Anterior cingulate cortex (tissue), 58 donors: ENCODE measurements around the gene ELP4.
"Not testable (repeated sequence)": the region's sequence is repeated elsewhere in the genome, so short reads cannot be mapped to it uniquely, and the experiment has no call there.

Experiments used
- DNase-seq, 58 donors: peaks; one replicate each; lab custom pipeline; 2025; lab: John Stamatoyannopoulos, UW

The ELP4 gene, protein sequence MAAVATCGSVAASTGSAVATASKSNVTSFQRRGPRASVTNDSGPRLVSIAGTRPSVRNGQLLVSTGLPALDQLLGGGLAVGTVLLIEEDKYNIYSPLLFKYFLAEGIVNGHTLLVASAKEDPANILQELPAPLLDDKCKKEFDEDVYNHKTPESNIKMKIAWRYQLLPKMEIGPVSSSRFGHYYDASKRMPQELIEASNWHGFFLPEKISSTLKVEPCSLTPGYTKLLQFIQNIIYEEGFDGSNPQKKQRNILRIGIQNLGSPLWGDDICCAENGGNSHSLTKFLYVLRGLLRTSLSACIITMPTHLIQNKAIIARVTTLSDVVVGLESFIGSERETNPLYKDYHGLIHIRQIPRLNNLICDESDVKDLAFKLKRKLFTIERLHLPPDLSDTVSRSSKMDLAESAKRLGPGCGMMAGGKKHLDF

DNA sequence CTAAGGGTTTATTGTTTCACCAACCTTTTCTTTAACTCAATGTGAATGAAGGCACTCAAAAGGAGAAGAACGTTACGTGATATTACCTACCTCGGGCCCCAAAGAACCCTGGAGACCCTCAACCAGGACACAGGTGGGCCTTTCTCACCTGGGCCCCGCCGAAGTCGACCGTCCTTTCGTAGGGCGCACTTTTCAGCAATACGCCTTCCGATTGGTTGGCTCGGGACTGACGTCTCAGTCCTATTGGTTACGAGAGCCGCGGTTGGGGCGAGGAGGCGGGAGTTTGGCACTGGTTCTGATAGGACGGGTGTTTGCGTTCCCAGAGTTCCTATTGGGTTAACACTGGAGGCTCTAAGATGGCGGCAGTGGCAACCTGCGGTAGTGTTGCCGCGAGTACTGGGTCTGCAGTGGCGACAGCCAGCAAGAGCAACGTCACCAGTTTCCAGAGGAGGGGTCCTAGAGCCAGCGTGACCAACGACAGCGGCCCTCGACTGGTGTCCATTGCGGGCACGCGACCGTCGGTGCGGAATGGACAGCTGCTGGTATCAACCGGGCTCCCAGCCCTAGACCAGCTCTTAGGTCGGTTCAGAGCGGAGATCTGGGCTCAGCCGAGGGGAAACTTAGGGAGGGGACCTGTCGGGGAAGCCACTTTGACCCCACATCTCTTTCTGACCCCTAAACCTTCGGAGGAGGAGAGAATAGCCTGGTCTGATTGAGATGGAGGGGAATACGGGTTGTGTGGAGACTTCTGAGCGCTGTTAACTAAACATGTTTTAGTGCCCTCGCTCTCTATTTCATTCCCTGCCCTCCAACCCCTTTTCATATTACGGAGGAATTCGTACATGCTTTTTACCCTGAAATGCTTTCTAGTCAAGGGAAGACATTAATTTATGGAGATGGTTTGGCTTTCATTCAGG lies at the start of gene ELP4, which contains the start of gene IMMP1L:
Gene ELP4, plus strand, starts transcription at position 339 of the 917 bp plus-strand sequence. Its CDS starts 18 bp downstream, at position 357.
Gene IMMP1L, minus strand, starts transcription at position 194 of the 917 bp plus-strand sequence. CDS start 46,346 bp downstream, outside the sequence.
- DNase-seq = peak; percentile 68 to 98 (median 94)

DNA sequence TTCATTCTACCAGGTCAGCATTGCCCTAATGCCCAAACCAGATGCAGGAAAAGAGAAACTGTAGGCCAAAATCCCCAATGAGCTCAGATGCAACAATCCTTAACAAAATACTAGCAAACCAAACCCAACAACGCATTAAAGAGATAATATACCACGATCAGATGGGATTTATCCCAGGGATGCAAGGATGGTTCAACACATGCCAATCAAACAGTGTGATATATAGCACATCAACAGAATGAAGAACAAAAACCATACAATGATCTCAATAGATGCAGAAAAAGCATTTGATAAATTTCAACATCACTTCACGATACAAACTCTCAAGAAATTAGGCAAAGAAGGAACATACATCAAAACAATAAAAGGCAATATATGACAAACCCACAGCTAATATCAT lies 45.1 kb upstream of the ELP4 start:
- no peak for DNase-seq

DNA sequence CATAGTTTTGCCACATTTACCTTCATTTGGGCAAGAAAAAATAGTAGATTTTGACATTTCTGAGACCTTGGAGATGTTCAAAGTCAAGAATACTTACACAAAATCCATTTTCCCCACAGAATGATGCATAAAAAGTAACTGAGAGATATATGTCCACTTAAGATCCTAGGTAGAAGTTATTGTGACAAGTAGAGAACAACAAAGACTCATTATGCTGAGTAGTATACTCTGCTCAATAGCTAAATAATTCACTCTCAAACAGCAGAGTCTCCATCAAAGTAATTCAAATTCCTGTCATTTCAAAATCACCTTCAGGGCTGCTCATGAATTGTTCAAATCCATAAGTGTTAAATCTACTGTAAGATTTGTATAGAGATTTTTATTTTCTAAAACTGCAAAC lies 35.5 kb upstream of the ELP4 start:
- no peak for DNase-seq

DNA sequence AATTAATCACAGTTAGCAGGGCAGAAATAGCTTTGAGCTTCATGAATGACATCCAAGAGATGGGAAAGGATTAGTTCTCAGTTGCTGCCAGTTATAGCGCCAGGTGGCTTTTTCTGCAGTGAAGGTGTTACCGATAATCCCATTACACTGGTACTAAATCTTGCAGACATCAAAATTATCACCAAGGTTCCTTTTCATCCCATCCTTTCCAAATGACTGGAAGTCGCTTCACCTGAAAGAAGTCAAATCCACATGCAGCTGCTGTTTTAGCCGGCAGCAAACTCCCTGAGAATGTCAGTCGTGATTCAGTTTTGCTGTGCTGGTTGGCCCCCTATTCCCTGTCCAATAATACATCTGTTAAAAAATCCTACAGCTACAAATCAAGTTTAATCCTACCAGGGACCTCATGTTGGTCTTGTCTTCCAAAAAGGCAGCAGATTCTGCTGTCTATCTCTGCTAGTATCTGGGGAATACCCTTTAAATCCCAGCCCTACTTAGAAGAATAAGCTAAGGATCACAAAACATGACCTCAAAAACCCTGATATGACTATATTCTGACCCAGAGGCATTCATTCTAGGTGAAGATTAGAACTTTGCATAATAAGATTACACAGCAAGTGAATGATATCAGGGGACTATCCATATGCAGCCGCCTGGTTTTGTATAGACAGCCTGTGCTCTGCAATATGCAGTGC lies 31.9 kb upstream of the ELP4 start:
- DNase-seq = no peak

DNA sequence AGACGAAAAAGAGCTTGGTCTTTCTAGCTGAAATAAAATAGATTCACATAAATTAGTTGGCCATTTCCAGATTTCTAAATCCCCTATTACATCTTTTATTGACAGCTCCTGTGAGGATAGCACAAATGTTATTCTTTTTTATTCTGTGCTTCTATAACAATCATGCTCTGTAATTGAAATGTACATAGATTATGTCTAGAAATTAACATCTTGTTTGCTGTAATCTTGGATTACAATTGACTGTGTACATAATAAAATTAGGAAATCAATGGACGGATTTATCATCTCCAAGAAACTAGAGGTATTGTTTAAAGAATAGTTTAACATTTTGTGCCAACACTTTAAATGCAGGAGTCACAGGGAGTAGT lies 31.4 kb upstream of the ELP4 start:
- no peak for DNase-seq

DNA sequence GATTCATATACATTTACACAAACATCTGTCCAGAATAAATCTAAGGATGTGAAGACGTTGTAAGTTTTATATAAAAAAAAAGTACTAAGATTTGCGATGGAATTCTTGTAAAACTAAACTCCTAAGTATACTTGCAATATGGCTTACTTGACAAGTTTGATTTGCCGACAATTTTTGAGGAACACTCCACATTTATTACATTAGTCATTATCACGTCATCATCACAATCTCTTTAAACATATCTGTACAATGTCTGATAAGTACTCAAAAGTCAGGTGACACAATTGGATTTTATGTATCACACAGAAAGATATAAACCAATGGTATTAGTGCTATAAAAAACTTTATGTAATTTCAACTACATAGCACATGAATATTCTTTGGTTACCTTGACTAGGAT lies 30.5 kb upstream of the ELP4 start:
- no peak for DNase-seq

DNA sequence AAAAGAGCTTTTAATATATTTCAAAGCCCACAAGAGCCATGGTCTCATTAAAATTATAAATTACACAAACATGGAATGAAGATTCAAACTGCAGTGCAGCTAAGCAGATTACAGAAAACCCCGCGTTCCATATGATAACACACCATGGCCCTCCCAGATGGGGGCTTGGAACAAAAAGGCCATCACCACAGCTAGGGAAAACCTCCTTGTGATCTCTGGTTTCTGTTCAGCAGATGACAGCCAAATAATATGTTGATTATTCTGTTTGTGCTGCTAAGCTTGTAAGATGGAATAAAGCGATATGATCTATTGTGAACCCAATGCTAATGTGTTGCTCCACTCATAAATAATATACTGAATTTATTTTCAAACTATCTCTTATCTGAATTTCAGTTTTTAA lies 28.6 kb upstream of the ELP4 start:
- DNase-seq = no peak

DNA sequence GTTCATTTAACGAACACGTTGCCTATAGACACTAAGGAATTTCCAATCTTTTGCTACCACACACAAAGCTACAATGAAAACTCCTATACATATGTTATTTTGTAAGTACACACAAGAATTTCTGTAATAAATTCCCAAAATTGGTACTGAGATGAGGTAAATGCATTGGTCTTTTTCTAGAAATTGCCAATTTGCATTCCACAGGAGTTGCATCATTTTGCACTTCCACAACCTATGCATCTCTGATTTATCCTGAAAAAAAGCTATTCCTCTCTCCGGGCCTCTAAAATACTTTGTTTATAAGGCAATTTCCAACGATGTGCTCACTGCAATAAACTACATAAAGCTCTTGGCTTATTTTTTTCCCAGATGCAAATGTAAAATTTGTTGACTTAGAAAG lies 25.1 kb upstream of the ELP4 start:
- DNase-seq = no peak

DNA sequence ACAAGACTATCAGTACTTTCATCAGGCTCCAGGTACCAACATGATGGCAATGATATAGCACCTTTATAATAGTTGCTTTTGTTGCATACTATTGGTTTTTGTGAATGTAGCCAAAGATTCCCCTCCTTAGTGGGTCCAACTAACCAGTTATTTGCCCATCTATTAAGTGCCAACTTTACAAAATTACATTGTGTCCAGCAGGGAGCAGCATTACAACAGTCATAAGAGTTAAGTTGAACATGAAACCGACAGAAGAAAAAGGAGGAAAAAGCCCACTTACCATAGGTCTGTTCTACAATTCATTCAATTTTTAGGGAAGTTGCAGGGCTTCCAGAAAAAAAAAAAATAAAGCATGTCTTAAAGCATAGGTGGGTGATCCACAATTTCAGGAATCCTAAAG lies 21.7 kb upstream of the ELP4 start:
- peak in 1 of 58 donors; percentile 8 for DNase-seq

DNA sequence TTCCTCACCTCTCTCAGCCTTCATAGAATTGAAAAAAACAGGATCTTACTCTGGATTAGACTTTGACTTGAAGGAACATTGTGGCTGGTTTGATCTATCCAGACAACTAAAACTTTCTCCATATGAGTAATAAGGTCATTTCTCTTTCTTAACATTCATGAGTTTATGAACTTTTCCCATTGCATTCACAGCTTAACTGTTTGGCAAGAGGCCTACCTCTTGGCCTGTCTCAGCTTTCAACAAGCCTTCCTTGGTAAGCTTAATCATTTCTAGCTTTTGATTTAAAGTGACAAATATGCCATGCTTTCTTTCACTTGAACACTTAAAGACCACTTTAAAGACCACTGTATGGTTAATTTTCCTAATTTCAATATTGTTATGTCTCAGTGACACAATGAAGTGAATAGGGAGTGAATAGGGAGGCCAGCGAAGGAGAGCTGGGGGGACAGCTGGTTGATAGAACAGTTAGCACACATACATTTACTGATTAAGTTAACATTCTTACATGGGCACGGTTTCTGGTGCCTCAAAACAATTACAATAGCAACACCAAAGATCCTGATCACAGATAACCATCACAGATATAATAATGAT lies 17.1 kb upstream of the ELP4 start:
- no peak for DNase-seq

DNA sequence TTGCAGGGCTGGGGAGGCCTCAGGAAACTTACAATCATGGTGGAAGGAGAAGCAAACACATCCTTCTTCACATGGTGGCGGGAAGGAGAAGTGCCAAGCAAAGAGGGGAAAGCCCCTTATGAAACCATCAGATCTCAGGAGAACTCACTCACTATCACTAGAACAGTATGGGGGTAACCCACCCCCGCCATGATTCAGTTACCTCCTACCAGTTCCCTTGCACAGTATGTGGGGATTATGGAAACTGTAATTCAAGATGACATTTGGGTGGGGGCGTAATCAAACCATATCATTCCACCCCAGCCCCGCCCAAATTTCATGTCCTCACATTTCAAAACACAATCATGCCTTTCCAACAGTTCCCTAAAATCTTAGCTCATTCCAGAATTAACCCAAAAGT lies 16.3 kb upstream of the ELP4 start:
- no peak for DNase-seq

DNA sequence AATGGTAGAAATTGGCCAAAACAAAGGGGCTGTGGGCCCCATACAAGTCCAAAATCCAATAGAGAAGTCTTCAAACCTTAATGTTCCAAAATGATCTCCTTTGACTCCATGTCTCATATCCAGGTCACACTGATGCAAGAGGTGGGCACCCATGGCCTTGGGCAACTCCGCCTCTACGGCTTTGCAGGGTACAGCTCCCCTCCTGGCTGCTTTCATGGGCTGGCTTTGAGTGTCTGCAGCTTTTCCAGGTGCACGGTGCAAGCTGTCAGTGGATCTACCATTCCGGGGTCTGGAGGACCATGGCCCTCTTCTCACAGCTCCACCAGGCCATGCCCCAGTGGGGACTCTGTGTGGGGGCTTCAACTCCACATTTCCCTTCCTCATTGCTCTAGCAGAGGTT lies 15.8 kb upstream of the ELP4 start:
- DNase-seq = not testable (repeated sequence)

DNA sequence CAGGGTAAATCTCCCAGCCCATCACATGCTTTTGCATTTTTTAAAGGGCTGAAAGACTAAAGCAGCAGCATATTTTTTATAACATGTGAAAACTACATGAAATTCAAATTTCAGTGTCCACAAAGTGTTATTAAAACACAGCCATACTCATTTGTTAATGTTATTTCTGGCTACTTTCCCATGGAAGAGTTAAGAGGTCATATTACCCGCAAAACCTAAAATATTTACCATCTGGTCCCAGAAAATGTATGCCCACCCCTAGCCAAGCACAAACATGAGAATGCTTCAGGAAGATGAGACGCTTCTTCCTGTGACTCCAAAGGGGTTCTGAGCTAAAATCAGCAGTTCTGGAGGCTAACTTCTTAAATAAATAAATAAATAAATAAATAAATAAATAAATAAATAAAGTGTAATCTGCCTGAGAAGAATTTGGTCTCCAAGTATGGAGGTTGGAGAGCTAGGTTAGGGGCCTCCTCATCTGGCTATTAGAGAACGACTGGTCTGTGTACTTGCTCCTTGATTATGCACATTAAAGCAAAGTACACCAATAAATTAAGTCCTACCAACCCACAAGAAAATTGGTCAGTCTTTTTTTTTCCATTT lies 9.9 kb upstream of the ELP4 start:
- no peak for DNase-seq

DNA sequence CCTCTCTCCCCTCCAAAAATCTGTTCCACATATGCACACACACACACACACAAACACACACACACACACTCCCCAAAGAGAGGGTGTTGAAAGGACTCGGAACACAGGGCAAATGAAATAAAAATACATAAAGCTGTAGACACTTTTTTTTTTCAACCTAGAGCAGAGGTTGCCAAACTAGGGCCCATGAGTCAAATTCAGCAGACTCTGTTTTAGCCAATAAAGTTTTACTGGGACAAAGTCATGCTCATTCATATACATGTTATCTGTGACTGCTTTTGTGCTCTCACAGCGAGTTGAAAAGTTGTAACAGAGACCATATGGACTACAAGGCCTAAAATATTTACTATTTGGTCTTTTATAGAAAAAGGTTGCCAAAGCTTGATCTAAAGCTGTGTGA lies 9.0 kb upstream of the ELP4 start:
- DNase-seq = no peak

DNA sequence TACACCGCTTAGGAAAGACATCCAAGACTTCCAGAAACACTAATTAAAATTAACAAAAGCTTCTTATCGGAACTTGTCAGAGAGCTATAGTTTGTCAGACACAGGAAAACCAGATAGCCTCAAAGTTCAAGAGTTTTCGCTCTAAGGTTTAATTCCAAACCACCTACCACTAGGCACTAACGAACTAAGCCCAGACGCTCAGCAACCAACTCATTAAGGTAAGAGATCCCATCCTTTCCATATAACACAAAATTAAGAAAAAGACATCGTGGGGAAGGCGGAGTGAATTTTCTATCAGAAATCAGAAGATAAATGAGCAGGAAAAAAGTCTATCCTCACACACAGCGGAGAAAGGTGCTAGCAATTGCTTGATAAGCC lies 527 bp upstream of the ELP4 start:
- DNase-seq = peak in 1 of 58 donors; percentile 61

DNA sequence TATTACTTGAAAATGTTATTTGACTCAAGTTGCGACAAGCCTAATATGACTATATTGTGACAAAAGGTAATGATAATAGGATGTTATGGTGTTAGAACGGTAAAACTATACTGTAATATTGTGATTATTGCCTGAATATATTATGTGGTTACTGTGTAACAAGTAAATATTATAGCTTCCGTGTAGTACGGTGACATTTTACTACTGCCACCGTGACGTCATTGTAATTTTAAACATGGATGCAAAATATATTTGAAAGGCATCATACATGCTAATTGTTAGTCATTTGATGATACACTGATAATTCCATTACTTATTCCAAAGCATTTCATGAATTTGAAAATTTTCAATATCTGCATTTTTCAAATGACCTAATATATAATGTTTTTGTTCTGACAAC lies 2.5 kb downstream of the ELP4 start:
- DNase-seq = no peak

DNA sequence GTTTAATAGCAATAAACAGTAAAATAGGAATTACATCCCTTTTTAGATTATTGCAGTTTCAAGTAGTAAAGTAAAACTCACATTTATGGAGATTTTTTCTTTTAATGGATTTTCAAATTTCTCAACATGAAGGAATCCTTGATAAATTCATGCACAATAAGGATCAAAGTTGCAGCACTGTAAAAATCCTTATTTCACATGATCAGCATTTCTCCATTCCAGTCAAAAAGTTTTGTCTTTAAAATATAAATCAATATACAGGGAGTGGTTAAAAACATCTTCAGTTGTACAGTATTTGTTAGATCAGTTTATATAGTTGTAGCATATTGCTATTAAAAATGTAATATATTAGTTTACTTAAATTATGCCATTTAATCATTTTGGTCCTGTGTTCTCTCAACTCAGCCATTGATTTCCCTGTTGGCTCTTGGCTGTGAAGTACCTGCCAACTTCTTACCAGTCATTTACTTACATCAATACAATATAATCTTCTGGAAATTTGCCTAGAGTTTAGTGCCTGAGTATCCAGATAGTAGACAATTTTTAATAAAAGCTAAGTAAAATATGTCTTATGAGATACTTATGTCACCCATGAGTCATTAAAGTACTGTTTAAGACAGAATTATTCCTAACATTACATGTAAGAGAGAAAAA lies 12.1 kb downstream of the ELP4 start:
- DNase-seq = no peak

DNA sequence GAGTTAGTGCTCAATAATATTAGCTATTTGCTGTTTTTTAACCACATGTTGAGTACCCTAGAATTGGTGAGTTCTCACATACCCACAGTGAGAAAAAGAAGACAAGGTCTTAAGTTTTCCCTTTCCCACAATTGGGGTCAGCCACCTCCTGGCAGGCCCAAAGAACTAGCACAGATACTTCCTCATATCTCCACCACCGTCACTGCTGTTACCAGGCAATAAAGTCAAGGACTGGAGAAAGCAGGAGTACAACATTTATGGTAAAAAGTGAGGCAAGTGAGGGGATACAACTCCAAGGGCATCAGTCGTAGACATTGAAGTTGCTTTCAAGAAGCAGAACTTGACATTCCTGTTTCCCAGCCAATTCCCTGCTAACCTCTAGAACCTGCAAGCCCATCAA lies 19.6 kb downstream of the ELP4 start:
- DNase-seq = no peak

DNA sequence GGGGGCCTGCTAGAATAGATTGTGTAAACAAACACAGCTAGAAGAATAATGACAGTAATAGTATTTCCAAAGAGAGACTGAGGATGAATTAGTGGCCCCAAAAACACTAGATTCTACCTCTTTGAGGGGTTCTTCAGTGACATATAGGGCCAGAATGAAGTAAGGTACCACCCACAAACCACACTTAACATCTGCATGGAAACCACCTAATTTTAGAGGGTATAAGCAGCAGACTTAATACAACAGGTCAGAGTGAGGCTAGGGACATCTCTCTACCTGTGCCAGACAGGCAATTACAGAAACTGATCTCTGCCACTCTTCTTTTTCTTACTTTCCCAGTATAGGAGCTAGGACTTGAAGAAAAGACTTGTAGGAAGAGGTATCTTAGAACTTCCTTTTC lies 20.1 kb downstream of the ELP4 start:
- no peak for DNase-seq

DNA sequence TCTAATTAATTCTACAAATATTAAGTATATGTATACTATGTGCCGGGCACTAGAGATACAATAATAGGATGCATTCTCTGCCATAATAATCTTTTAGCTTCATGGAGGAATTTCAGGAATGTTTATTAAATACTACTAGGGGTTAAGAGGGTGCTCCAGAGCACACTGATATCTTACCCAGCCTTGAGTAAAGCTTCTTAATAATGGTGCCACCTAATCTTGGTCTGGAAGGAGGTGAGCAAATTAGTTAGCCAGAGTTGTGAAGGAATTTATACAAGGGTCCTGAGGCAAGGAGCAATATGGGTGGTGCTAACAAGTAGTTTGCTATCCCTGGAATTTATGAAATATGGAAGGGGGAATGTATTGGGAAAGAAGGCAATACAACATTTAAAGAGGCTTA lies 21.7 kb downstream of the ELP4 start:
- DNase-seq = no peak
